Neural crest cell (in vitro differentiated cells): ENCODE measurements around the gene CFAP52. TPM values are rescaled to one million over a fixed set of nuclear protein-coding genes. Genes with fewer than 3 reads are reported as not detected.
"Not testable (repeated sequence)": the region's sequence is repeated elsewhere in the genome, so short reads cannot be mapped to it uniquely, and the experiment has no call there.

Source experiments
- DNase-seq: peaks from one replicate; pipeline ENCODE4 v3.0.0; 2021; ENCODE audit warnings: low read depth, mixed read lengths, low spot score
- H3K27ac Mint-ChIP-seq: one replicate; pipeline ENCODE4 v1.8.0; 2021; ENCODE audit warnings: mild to moderate bottlenecking, mixed read lengths; ENCODE audit not compliant: unreplicated experiment
- H3K27me3 Mint-ChIP-seq: 2 replicates; pipeline ENCODE4 v1.8.0; 2021; ENCODE audit warnings: low read depth, mild to moderate bottlenecking, mixed read lengths
- H3K36me3 Mint-ChIP-seq: 2 replicates; pipeline ENCODE4 v1.8.0; 2021; ENCODE audit warnings: low read depth, mild to moderate bottlenecking, mixed read lengths
- H3K4me1 Mint-ChIP-seq: 2 replicates; pipeline ENCODE4 v1.8.0; 2021; ENCODE audit warnings: mixed read lengths
- H3K4me3 Mint-ChIP-seq: one replicate; pipeline ENCODE4 v1.8.0; 2021; ENCODE audit warnings: mild to moderate bottlenecking, mixed read lengths
- H3K9me3 Mint-ChIP-seq: 2 replicates; pipeline ENCODE4 v1.8.0; 2021; ENCODE audit warnings: mixed read lengths
- total RNA-seq: library from RNA; stranded (reverse); gene quantifications from 2 replicates; pipeline ENCODE4 v1.2.1, GENCODE V29; 2021
- TF ChIP-seq, protein P1 (sequence below): fragments of 200-600 bp; sonication (generic); conservative IDR thresholded peaks from 2 replicates; pipeline ENCODE4 v1.5.0; 2021; ENCODE audit warnings: antibody characterized with exemption, mild to moderate bottlenecking

The CFAP52 gene
- total RNA-seq, 1 donor from 2014 or later, result not detected

DNA sequence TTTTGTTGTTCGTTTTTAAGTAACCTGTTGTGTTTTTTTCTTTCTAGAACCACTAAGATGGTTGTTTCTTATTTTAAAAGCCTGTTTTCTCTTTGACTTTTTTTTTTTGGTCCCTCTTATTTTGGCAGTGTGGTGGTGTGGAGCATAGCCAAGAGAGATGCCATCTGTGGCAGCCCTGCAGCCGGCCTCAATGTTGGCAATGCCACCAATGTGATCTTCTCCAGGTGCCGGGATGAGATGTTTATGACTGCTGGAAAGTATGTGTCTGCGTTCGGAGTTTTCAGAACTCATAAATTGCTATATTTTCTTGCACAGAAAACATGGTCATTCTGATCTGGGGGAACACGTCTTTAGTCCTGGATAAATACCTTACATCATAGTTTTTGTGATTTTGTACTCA lies 17.6 kb downstream of the CFAP52 start:
- Mint-ChIP-seq H3K36me3 (peaks cover 3% of the 10 kb centered on the region), H3K4me1 (no peaks in the 10 kb centered on the region), H3K27ac (no peak overlapping the region), H3K9me3 (peaks cover 3% of the 10 kb centered on the region), H3K27me3 (peaks cover 9% of the 10 kb centered on the region), H3K4me3 (no peak overlapping the region)
- DNase-seq, result no peak
- TF ChIP-seq, protein P1, sequence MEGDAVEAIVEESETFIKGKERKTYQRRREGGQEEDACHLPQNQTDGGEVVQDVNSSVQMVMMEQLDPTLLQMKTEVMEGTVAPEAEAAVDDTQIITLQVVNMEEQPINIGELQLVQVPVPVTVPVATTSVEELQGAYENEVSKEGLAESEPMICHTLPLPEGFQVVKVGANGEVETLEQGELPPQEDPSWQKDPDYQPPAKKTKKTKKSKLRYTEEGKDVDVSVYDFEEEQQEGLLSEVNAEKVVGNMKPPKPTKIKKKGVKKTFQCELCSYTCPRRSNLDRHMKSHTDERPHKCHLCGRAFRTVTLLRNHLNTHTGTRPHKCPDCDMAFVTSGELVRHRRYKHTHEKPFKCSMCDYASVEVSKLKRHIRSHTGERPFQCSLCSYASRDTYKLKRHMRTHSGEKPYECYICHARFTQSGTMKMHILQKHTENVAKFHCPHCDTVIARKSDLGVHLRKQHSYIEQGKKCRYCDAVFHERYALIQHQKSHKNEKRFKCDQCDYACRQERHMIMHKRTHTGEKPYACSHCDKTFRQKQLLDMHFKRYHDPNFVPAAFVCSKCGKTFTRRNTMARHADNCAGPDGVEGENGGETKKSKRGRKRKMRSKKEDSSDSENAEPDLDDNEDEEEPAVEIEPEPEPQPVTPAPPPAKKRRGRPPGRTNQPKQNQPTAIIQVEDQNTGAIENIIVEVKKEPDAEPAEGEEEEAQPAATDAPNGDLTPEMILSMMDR, result no peak

- not testable (repeated sequence) for H3K36me3 Mint-ChIP-seq, H3K4me1 Mint-ChIP-seq, DNase-seq, H3K27ac Mint-ChIP-seq, H3K4me3 Mint-ChIP-seq, H3K9me3 Mint-ChIP-seq
- H3K27me3 Mint-ChIP-seq, result peaks cover 13% of the 10 kb centered on the region
Measured at GRCh38 chr17:9597638-9598037, 21.2 kb downstream of the CFAP52 start.

DNA sequence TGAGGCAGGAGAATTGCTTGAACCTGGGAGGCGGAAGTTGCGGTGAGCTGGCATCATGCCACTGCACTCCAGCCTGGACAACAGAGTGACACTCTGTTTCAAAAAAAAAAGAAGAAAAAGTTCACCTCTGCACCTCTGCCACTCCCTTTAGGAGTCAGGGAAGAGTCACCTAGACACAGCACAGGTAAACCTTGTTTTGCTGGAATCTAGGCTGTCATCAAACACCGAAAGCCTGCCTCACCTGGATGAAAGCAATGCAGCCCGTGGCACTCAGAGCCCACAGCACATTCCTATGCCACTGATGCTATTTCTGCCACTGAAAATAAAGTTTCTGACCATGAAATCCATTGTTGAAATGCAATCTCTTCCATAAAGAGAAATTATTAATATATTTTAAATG lies 22.2 kb downstream of the CFAP52 start:
- DNase-seq, result no peak
- H3K36me3 Mint-ChIP-seq, result no peaks in the 10 kb centered on the region
- H3K27ac Mint-ChIP-seq, result no peak overlapping the region
- peaks cover 13% of the 10 kb centered on the region for H3K27me3 Mint-ChIP-seq
- H3K9me3 Mint-ChIP-seq, result no peaks in the 10 kb centered on the region
- no peaks in the 10 kb centered on the region for H3K4me1 Mint-ChIP-seq
- TF ChIP-seq, protein P1, result no peak
- H3K4me3 Mint-ChIP-seq, result no peak overlapping the region

GRCh38 chr17:9604583-9604982 lies 28.1 kb downstream of the CFAP52 start:
- not testable (repeated sequence) for H3K27ac Mint-ChIP-seq, H3K27me3 Mint-ChIP-seq, H3K9me3 Mint-ChIP-seq, H3K4me3 Mint-ChIP-seq, H3K4me1 Mint-ChIP-seq, DNase-seq, H3K36me3 Mint-ChIP-seq

DNA sequence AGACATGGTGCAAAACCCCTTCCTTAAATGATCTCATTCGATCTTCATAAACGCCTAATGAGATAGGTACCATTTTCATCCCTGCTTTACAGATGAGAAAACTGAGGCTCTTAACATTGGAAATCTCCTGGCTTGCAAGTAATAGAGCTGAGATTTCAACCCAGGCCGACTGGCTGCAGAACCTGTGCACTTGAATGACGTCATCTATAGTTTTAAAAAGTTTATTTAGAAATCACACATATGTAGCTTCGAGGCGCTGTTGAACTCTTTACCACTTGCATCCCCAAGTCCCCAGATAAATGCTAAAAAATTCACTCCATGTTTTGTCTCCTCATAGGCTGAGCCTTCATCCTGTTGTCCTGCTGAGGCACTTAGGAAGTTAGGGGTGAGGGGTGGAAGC lies 30.0 kb downstream of the CFAP52 start:
- Mint-ChIP-seq H3K4me3 (no peak overlapping the region), H3K4me1 (no peaks in the 10 kb centered on the region), H3K9me3 (no peaks in the 10 kb centered on the region), H3K27me3 (peaks cover 7% of the 10 kb centered on the region), H3K27ac (no peak overlapping the region), H3K36me3 (no peaks in the 10 kb centered on the region)
- TF ChIP-seq, protein P1, result no peak
- no peak for DNase-seq

GRCh38 chr17:9607058-9607457 lies 30.6 kb downstream of the CFAP52 start:
- H3K27me3 Mint-ChIP-seq, DNase-seq, H3K9me3 Mint-ChIP-seq, H3K27ac Mint-ChIP-seq, H3K36me3 Mint-ChIP-seq, H3K4me1 Mint-ChIP-seq, H3K4me3 Mint-ChIP-seq: not testable (repeated sequence)

DNA sequence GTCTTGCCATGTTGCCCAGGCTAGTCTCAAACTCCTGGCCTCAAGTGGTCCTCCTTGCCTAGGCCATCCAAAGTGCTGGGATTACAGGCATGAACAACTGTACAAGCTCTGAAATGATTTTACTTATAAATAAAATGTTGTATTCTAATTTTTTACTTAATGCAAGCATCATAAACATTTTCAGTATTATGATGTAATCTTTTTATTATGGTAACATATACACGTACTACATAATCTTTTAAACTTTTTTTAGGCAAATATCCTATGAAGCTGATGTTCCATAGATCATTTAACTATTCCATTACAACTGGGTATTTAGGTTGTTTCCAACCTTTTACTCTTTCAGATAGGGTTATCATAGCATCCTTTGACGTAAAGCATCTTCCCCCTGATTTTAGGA lies 35.1 kb downstream of the CFAP52 start:
- no peaks in the 10 kb centered on the region for H3K36me3 Mint-ChIP-seq

More for the DNA sequence above, 35.1 kb downstream of the CFAP52 start:
- Mint-ChIP-seq H3K4me3 (no peak overlapping the region), H3K27me3 (peaks cover 4% of the 10 kb centered on the region), H3K9me3 (no peaks in the 10 kb centered on the region), H3K27ac (no peak overlapping the region), H3K4me1 (no peaks in the 10 kb centered on the region)
- TF ChIP-seq, protein P1, result no peak
- DNase-seq, result no peak
